OCI-LY7 (cell line): ENCODE results near the gene STIL. TPM values are rescaled to one million over a fixed set of nuclear protein-coding genes. Genes with fewer than 3 reads are reported as not detected.

Source experiments
- BruUV-seq: library from RNA; stranded (reverse); fragments of 400-500 nt; replicated peaks from 2 replicates; lab custom pipeline; 2021; lab: Mats Ljungman, UMichigan
- CTCF ChIA-PET: fragments of 300-600 bp; sonication (Branson Sonifier 250); formaldehyde crosslinking; loops from one replicate; lab custom pipeline; 2022; ENCODE audit warnings: antibody characterized with exemption; ENCODE audit not compliant: unreplicated experiment; lab: Charles Lee
- POLR2A ChIA-PET: fragments of 300-600 bp; sonication (Branson Sonifier 250); formaldehyde crosslinking; loops from one replicate; lab custom pipeline; 2022; ENCODE audit warnings: antibody characterized with exemption; lab: Charles Lee
- DNase-seq: peaks from one replicate; pipeline ENCODE4 v3.0.0-alpha.2; 2015; ENCODE audit warnings: low spot score
- H2AFZ ChIP-seq: fragments of 200-600 bp; sonication (generic), shearing (Covaris generic); 2 replicates; pipeline ENCODE4 v1.6.1; 2014; ENCODE audit warnings: mild to moderate bottlenecking, antibody characterized with exemption, low read length, moderate library complexity
- H3K27ac ChIP-seq: fragments of 200-600 bp; sonication (generic); 2 replicates; pipeline ENCODE4 v1.5.1; 2014; ENCODE audit warnings: mixed run types, low read depth, mild to moderate bottlenecking, moderate library complexity, low read length, inconsistent platforms; ENCODE audit not compliant: poor library complexity, severe bottlenecking
- H3K36me3 ChIP-seq: fragments of 200-600 bp; sonication (generic); 2 replicates; pipeline ENCODE4 v1.6.1; 2014; ENCODE audit warnings: mild to moderate bottlenecking, antibody characterized with exemption, low read length, moderate library complexity, mixed read lengths; ENCODE audit not compliant: insufficient read depth
- H3K4me1 ChIP-seq: fragments of 200-600 bp; sonication (generic); 2 replicates; pipeline ENCODE4 v1.5.1; 2014; ENCODE audit warnings: mild to moderate bottlenecking, low read length; ENCODE audit not compliant: insufficient read depth, poor library complexity, severe bottlenecking
- H3K4me2 ChIP-seq: fragments of 200-600 bp; sonication (generic); 2 replicates; pipeline ENCODE4 v1.6.1; 2014; ENCODE audit warnings: mild to moderate bottlenecking, low read length
- H3K4me3 ChIP-seq: fragments of 200-600 bp; sonication (generic); 2 replicates; pipeline ENCODE4 v1.5.1; 2014; ENCODE audit warnings: mild to moderate bottlenecking, low read depth, low read length; ENCODE audit not compliant: poor library complexity, severe bottlenecking
- H3K79me2 ChIP-seq: fragments of 200-600 bp; sonication (generic); 2 replicates; pipeline ENCODE4 v1.6.1; 2016; ENCODE audit warnings: low read depth, mild to moderate bottlenecking, low read length, moderate library complexity, mixed read lengths; ENCODE audit not compliant: insufficient read depth
- H3K9me2 ChIP-seq: fragments of 200-600 bp; sonication (generic); 2 replicates; pipeline ENCODE4 v1.6.1; 2016; ENCODE audit warnings: mild to moderate bottlenecking, low read length, mixed read lengths; ENCODE audit not compliant: insufficient read depth
- H3K9me3 ChIP-seq: fragments of 200-600 bp; sonication (generic); 2 replicates; pipeline ENCODE4 v1.6.1; 2014; ENCODE audit warnings: mild to moderate bottlenecking, mixed run types, low read length, mixed read lengths
- H4K20me1 ChIP-seq: fragments of 200-600 bp; sonication (generic); 2 replicates; pipeline ENCODE4 v1.6.1; 2014; ENCODE audit warnings: mild to moderate bottlenecking, antibody characterized with exemption, low read length, moderate library complexity, mixed read lengths; ENCODE audit not compliant: insufficient read depth
- EZH2phosphoT487 ChIP-seq: fragments of 200-600 bp; sonication (generic); IDR thresholded peaks from 2 replicates; pipeline ENCODE4 v1.6.1; 2018; ENCODE audit warnings: low read depth, borderline replicate concordance, mild to moderate bottlenecking, mixed run types, antibody characterized with exemption, low read length, moderate library complexity, mixed read lengths
- intact Hi-C: fragments of 100-400 bp; cut with micrococcal nuclease; formaldehyde crosslinking; loops from one replicate; pipeline ENCODE4 v1.10.0; 2022; ENCODE audit not compliant: unreplicated experiment
- total RNA-seq, 2 experiments: library from RNA; depleted of rRNA in 1 of 2; stranded (reverse); fragments of >200 nt in 1 of 2; shearing (Covaris generic) in 1 of 2; gene quantifications; 2 replicates each; pipeline ENCODE4 v1.2.3, GENCODE V29; 2014 to 2022
- TF ChIP-seq, protein P1 (sequence below): fragments of 200-600 bp; sonication (generic); conservative IDR thresholded peaks from 2 replicates; pipeline ENCODE4 v1.5.1; 2014; ENCODE audit warnings: mild to moderate bottlenecking, antibody characterized with exemption, low read length, moderate library complexity, mixed read lengths

The STIL gene
- total RNA-seq, 2 experiments from 2014 or later = 46.6 to 60.0 TPM

GRCh38 chr1:47223174-47223920, 90.6 kb downstream of the STIL start:
- Histone ChIP-seq H3K9me3 (no peaks in the 10 kb centered on the region), H2AFZ (no peak overlapping the region), H3K4me2 (no peak overlapping the region), H3K79me2 (no peaks in the 10 kb centered on the region), H4K20me1 (no peaks in the 10 kb centered on the region), H3K27ac (no peak overlapping the region), H3K9me2 (no peaks in the 10 kb centered on the region), H3K4me3 (no peak overlapping the region), H3K36me3 (no peaks in the 10 kb centered on the region), H3K4me1 (no peaks in the 10 kb centered on the region)
- DNase-seq = no peak
- intact Hi-C loops = no loop called here
- TF ChIP-seq, protein P1, sequence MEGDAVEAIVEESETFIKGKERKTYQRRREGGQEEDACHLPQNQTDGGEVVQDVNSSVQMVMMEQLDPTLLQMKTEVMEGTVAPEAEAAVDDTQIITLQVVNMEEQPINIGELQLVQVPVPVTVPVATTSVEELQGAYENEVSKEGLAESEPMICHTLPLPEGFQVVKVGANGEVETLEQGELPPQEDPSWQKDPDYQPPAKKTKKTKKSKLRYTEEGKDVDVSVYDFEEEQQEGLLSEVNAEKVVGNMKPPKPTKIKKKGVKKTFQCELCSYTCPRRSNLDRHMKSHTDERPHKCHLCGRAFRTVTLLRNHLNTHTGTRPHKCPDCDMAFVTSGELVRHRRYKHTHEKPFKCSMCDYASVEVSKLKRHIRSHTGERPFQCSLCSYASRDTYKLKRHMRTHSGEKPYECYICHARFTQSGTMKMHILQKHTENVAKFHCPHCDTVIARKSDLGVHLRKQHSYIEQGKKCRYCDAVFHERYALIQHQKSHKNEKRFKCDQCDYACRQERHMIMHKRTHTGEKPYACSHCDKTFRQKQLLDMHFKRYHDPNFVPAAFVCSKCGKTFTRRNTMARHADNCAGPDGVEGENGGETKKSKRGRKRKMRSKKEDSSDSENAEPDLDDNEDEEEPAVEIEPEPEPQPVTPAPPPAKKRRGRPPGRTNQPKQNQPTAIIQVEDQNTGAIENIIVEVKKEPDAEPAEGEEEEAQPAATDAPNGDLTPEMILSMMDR = no peak
- TF ChIP-seq EZH2phosphoT487 = no peak
- ChIA-PET CTCF (no interaction called here), POLR2A (no interaction called here)
- no TSS peak for BruUV-seq

GRCh38 chr1:47222476-47222875, 91.5 kb downstream of the STIL start:
- DNase-seq = no peak
- H3K4me3 ChIP-seq = no peak overlapping the region
- BruUV-seq = no TSS peak
- CTCF ChIA-PET = no interaction called here
- H3K27ac ChIP-seq = no peak overlapping the region
- H2AFZ ChIP-seq = no peak overlapping the region
- intact Hi-C loops = no loop called here
- H3K36me3 ChIP-seq = no peaks in the 10 kb centered on the region
- no peaks in the 10 kb centered on the region for H3K9me3 ChIP-seq
- H3K9me2 ChIP-seq = no peaks in the 10 kb centered on the region
- POLR2A ChIA-PET = no interaction called here
- no peaks in the 10 kb centered on the region for H3K79me2 ChIP-seq
- no peaks in the 10 kb centered on the region for H4K20me1 ChIP-seq
- H3K4me2 ChIP-seq = no peak overlapping the region
- TF ChIP-seq EZH2phosphoT487 = no peak
- TF ChIP-seq, protein P1 = no peak
- H3K4me1 ChIP-seq = no peaks in the 10 kb centered on the region

- no TSS peak for BruUV-seq
- no peak overlapping the region for H3K27ac ChIP-seq
- H4K20me1 ChIP-seq = no peaks in the 10 kb centered on the region
- intact Hi-C loops = no loop called here
- POLR2A ChIA-PET = no interaction called here
- H3K9me3 ChIP-seq = no peaks in the 10 kb centered on the region
- no peak overlapping the region for H3K4me2 ChIP-seq
- no peaks in the 10 kb centered on the region for H3K4me1 ChIP-seq
- TF ChIP-seq, protein P1 = no peak
- no peaks in the 10 kb centered on the region for H3K9me2 ChIP-seq
- CTCF ChIA-PET = no interaction called here
- H3K79me2 ChIP-seq = no peaks in the 10 kb centered on the region
- no peaks in the 10 kb centered on the region for H3K36me3 ChIP-seq
- no peak for DNase-seq
- H3K4me3 ChIP-seq = no peak overlapping the region
- H2AFZ ChIP-seq = no peak overlapping the region
Observed at GRCh38 chr1:47219590-47220220, 94.2 kb downstream of the STIL start.
